ENCODE measurements around the gene EID2B.

The EID2B gene, protein sequence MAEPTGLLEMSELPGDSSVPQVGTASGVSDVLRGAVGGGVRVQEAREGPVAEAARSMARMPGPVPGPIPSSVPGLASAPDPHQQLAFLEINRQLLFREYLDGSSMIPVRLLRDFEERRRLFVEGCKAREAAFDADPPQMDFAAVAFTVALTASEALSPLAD

DNA sequence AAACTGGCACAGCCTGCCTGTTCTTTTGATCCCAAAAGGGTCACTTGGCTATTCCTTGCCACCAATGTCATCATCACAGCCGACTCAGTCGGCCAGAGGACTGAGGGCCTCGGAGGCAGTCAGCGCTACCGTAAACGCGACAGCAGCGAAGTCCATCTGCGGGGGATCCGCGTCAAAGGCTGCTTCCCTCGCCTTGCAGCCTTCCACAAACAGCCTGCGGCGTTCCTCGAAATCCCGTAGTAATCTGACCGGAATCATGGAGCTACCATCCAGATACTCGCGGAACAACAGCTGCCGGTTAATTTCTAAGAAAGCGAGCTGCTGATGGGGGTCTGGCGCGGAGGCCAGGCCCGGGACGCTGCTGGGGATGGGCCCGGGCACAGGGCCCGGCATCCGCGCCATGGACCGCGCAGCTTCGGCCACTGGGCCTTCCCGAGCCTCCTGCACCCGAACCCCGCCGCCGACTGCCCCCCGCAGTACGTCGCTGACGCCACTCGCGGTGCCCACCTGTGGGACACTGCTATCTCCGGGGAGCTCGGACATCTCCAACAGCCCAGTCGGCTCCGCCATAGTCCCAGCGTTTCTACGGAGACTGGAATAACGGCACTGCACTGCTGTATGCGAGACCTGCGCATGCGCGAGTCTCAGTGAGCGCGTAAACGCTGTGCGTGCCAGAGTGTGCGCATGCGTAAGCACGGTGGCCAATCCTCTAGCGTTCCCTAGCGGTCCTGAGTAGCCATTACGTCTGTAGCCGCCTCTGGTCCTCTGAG is at the start of gene EID2B:
EID2B (minus strand) TSS at position 620 of the 770 bp plus-strand sequence; CDS start at position 570, 50 bp downstream.
- TF ChIP-seq, protein P1, sequence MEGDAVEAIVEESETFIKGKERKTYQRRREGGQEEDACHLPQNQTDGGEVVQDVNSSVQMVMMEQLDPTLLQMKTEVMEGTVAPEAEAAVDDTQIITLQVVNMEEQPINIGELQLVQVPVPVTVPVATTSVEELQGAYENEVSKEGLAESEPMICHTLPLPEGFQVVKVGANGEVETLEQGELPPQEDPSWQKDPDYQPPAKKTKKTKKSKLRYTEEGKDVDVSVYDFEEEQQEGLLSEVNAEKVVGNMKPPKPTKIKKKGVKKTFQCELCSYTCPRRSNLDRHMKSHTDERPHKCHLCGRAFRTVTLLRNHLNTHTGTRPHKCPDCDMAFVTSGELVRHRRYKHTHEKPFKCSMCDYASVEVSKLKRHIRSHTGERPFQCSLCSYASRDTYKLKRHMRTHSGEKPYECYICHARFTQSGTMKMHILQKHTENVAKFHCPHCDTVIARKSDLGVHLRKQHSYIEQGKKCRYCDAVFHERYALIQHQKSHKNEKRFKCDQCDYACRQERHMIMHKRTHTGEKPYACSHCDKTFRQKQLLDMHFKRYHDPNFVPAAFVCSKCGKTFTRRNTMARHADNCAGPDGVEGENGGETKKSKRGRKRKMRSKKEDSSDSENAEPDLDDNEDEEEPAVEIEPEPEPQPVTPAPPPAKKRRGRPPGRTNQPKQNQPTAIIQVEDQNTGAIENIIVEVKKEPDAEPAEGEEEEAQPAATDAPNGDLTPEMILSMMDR (IDR thresholded peaks at IDR 0.05; ENCODE audit: control insufficient read depth, extremely low read depth, insufficient read depth) = peak; percentile 99
- peak within 1 kb of the TSS; percentile 87 for H3K4me3 ChIP-seq (ENCODE audit: low read depth, low read length)
- peak; percentile 82 for DNase-seq (ENCODE audit: low read depth)

DNA sequence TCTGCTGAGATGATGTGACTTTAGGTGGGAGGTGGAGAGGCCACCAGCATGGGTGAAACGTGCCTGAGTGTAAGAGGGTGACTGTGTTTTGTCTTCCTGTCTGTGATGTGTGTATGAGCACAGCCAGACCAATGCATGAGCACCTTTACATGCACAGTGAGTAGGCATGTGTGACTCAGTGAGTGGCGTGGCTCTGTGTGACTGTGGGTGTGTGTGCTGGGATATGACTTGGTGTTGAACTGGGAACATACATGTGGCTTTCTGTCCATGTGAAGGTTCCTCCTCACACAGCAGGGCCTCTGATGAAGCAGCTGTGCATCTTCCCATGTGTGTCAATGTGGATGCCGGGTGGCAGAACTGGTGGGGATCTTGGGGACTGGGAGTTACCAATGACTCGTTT is 49.8 kb upstream of the EID2B start:
- TF ChIP-seq, protein P1 (IDR thresholded peaks at IDR 0.05; ENCODE audit: control insufficient read depth, extremely low read depth, insufficient read depth) = no peak
- DNase-seq (ENCODE audit: low read depth) = no peak
- H3K4me3 ChIP-seq (ENCODE audit: low read depth, low read length) = no peak overlapping the region

DNA sequence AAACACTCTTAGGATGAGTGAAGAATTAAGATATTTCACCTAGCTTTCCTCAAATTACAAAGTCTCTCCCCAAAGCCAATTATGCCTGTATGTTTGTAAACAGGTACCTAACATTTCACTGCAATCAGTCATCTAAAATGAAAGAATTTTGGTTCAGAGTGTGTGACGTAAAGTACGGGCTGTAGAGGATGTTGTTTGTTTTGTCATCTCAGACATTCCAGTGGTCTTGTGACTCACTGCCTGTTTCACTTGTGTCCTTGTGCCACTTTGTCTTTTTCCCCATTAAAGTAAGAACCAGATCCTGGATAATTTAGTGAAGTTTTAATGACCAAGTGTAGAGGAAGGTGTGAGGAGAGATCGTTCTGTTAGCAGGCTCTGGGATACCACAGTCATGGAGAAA is 36.0 kb upstream of the EID2B start:
- no peak overlapping the region for H3K4me3 ChIP-seq (ENCODE audit: low read depth, low read length)
- TF ChIP-seq, protein P1 (IDR thresholded peaks at IDR 0.05; ENCODE audit: control insufficient read depth, extremely low read depth, insufficient read depth) = no peak
- no peak for DNase-seq (ENCODE audit: low read depth)

DNA sequence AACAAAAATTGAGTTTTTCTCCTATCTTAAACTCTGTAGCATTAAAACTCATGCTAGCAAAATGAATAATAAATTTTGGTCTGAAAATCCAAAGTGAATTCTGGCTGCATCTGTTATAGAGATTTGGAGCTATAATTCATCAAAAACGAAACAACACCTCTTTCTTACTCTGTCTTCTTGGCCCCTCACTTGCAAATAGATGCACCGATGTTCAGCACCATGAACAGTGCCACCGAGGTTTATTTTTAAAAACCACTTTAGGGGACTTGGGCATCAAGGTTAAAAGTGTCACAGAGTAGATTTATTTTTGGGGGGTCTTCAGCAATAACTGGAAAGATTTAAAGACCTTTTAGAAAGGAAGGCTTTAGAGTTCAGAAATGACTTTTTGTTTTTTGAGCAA is 33.4 kb upstream of the EID2B start:
- no peak for DNase-seq (ENCODE audit: low read depth)
- no peak overlapping the region for H3K4me3 ChIP-seq (ENCODE audit: low read depth, low read length)
- TF ChIP-seq, protein P1 (IDR thresholded peaks at IDR 0.05; ENCODE audit: control insufficient read depth, extremely low read depth, insufficient read depth) = no peak

DNA sequence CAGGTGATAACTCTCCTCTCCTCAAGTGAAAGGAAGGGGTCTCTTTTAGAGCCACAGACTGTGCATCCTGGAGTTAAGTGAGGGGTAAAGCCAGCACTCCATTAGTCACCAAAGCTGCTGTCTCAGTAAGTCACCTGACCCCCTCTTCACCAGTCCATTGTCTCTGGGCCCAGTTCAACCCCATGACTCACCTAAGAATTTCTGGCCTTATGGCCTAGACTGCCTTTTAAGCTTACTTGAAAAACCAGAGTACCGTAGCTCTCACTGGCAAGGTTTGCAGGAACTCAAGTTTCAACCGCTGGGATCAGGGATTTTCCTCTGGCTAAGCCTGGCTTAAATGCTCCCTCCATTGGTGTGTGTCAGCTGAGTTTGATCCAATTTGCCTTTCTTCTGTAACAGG is 30.8 kb upstream of the EID2B start:
- TF ChIP-seq, protein P1 (IDR thresholded peaks at IDR 0.05; ENCODE audit: control insufficient read depth, extremely low read depth, insufficient read depth) = no peak
- no peak overlapping the region for H3K4me3 ChIP-seq (ENCODE audit: low read depth, low read length)
- no peak for DNase-seq (ENCODE audit: low read depth)

DNA sequence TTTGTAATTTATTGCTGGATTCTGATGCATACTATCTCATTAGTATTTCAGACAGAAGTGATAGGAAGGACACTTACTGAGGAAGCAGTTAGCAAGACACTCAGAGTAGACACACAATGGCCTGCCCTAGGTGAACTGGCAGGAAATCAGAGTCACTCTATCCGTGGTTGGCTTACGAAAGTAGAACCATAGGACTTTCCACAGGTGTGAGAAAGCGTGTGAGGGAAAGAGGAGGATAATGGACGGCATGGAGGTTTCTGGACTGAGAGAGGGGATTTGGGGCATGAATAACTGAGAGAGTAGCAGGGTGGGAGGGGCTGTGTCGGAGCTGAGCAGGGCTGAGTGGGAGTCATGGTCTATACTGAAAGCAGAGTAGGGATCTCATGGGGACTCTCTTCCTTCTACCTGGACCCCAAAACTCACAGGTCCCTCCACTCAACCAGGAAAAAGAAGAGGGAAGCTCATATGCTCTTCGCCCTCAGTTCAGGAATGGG is 26.0 kb upstream of the EID2B start:
- no peak overlapping the region for H3K4me3 ChIP-seq (ENCODE audit: low read depth, low read length)
- DNase-seq (ENCODE audit: low read depth) = no peak
- TF ChIP-seq, protein P1 (IDR thresholded peaks at IDR 0.05; ENCODE audit: control insufficient read depth, extremely low read depth, insufficient read depth) = no peak

Measured in LNCaP clone FGC (cell line).